Large intestine (tissue), 3 donors: Measurements from ENCODE around the gene NPY4R2. TPM values are rescaled to one million over a fixed set of nuclear protein-coding genes. Genes with fewer than 3 reads are reported as not detected.
"Not testable (repeated sequence)": the region's sequence is repeated elsewhere in the genome, so short reads cannot be mapped to it uniquely, and the experiment has no call there.

Experiments
- DNase-seq, 2 donors: peaks; one replicate each; pipeline versions ENCODE4 v3.0.0 to v3.0.0-alpha.2; 2013
- H3K27ac ChIP-seq: one replicate; pipeline ENCODE4 v1.5.1; 2013; ENCODE audit warnings: low read length
- H3K27me3 ChIP-seq: 2 replicates; pipeline ENCODE4 v1.6.1; 2013; ENCODE audit warnings: low read length; ENCODE audit not compliant: control insufficient read depth, insufficient read depth
- H3K36me3 ChIP-seq: 2 replicates; pipeline ENCODE4 v1.6.1; 2013; ENCODE audit warnings: low read length; ENCODE audit not compliant: control insufficient read depth, insufficient read depth
- H3K4me1 ChIP-seq: one replicate; pipeline ENCODE4 v1.6.1; 2013; ENCODE audit warnings: low read length; ENCODE audit not compliant: control insufficient read depth, insufficient read depth
- H3K4me3 ChIP-seq: one replicate; pipeline ENCODE4 v1.5.1; 2013; ENCODE audit warnings: low read length
- H3K9me3 ChIP-seq: one replicate; pipeline ENCODE4 v1.6.1; 2013; ENCODE audit warnings: mild to moderate bottlenecking, low read depth, low read length, moderate library complexity; ENCODE audit not compliant: control insufficient read depth
- WGBS: methylation state at CpG from one replicate; pipeline ENCODE4 v1.1.5; 2013; ENCODE audit warnings: low lambda C conversion rate; ENCODE audit not compliant: insufficient coverage; 5-methylcytosine and 5-hydroxymethylcytosine counted together
- polyA plus RNA-seq: library from polyadenylated mRNA; unstranded; fragments of 120-200 nt; gene quantifications from one replicate; pipeline ENCODE4 v1.2.1, GENCODE V29; 2013

Gene NPY4R2
- polyA plus RNA-seq, 1 donor: 0.79 TPM

DNA sequence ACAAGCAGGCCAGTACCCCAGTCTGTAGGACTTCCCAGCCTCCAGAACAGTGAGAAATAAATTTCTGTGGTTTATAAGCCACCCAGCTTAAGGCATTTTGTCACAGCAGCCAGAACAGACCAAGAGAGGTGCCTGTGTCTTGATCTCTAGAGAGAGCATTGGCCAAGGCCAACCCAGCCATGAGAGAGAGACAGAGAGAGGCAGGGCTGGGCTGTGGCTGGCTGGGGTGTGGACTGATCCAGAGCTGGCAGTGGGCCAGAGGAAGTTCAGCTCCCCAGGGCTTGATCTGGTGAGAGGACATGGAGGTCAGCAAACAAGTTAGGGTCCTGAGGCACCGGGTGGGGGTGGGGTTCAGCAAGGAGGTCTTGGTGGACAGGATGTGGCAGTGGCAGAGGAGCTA, 14.4 kb downstream of the NPY4R2 start:
- not testable (repeated sequence) for DNase-seq, H3K9me3 ChIP-seq, H3K27ac ChIP-seq, H3K4me3 ChIP-seq, H3K4me1 ChIP-seq, H3K27me3 ChIP-seq, H3K36me3 ChIP-seq
- no CpG with 5 or more reads among the region's 1 CpG for WGBS

DNA sequence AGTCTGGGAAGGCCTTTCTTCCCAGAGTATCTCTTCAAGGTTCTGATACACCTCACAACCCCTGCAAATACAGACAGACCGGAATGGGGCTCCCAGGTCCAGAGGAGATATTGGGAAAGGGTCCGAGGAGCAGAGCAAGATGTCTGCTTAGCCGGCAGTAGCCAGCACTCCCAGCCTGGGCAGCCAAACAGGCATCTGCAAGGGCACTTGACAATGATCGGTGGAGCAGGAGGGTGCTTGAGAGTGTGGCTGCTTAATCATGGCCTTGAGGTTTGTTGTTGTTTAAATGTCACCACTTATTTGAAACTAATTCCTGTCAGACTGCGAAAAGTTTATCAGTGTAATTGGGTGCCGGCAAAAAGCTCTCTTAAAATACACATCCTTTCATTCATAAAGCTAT, 15.0 kb downstream of the NPY4R2 start:
- H3K27me3 ChIP-seq, H3K36me3 ChIP-seq, H3K9me3 ChIP-seq, H3K27ac ChIP-seq, H3K4me1 ChIP-seq, DNase-seq, H3K4me3 ChIP-seq: not testable (repeated sequence)
- WGBS: no CpG with 5 or more reads among the region's 6 CpGs

DNA sequence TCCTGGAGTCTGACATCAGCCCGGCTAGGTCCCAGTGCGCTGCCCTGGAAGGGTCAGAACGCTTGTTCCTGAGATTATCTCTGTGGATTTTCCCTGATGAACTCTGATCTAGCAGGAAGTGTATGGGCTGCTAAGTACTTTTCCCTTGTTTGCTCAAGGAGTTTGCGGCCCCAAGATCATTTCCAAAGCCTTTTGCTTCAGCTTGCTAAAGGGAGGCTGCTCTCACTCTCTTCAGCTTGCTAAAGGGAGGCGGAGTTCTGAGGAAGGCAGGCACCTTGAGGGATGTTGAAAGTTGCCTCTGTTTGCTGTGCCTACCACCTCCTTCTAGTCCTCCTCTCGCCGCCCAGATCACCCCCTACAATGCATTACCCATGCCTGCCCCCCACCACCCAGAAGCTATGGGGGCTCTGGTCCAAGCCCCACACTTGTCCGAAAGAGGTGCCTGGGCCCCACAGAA, 18.3 kb downstream of the NPY4R2 start:
- not testable (repeated sequence) for H3K36me3 ChIP-seq, H3K4me3 ChIP-seq, H3K4me1 ChIP-seq, H3K9me3 ChIP-seq, H3K27me3 ChIP-seq
- no CpG with 5 or more reads among the region's 8 CpGs for WGBS
- peak in 1 of 2 donors; percentile 71 for DNase-seq
- peak overlapping the region; percentile 39 for H3K27ac ChIP-seq

DNA sequence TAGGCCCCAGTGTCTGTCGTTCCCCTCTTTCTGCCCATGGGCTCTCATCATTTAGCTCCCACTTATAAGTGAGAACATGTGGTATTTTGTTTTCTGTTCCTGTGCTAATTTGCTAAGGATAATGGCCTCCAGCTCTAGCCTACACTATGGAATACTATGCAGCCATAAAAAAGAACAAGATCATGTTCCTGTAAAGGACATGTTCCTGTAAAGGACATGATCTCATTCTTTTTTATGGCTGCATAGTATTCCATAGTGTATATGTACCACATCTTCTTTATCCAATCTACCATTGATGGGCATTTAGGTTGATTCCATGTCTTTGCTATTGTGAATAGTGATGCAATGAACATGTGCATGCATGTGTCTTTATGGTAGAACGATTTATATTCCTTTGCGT, 19.2 kb downstream of the NPY4R2 start:
- not testable (repeated sequence) for DNase-seq, H3K9me3 ChIP-seq, H3K27ac ChIP-seq, H3K27me3 ChIP-seq, H3K36me3 ChIP-seq, H3K4me1 ChIP-seq, H3K4me3 ChIP-seq
- WGBS: no CpG with 5 or more reads among the region's 3 CpGs

DNA sequence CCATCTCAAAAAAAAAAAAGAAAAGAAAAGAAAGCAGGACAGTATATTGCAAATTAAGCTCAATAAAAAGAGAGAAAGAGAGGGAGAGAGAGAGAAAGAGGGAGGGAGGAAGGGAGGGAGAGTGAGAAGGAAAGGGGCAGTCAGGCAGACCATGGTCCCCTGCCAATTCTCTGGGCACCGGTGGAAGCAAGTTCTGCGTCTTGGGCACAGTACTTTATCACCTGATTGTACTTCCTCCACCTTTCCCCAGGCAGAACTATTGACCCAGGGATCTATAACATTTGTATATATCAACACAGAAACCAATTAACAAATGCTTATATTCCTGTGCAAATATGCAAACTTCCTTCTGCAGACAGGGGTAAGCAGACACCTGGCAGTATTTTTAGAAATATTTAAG, 22.4 kb downstream of the NPY4R2 start:
- not testable (repeated sequence) for H3K4me1 ChIP-seq, H3K36me3 ChIP-seq, H3K27ac ChIP-seq, H3K4me3 ChIP-seq, DNase-seq, H3K27me3 ChIP-seq, H3K9me3 ChIP-seq
- no CpG with 5 or more reads among the region's 2 CpGs for WGBS

DNA sequence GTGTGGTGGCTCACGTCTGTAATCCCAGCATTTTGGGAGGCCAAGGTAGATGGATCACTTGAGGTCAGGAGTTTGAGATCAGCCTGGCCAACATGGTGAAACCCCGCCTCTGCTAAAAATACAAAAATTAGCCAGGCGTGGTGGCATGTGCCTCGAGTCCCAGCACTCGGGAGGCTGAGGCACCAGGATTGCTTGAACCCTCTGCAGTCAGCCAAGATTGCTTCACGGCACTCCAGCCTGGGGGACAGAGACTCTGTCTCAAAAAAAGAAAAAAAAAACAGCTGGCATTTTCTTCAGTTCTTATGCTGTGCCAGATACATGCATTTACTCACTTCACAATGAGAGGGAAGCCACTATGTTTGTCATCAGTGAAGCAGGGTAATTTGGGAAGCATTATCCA, 22.9 kb downstream of the NPY4R2 start:
- not testable (repeated sequence) for DNase-seq, H3K4me1 ChIP-seq, H3K36me3 ChIP-seq, H3K4me3 ChIP-seq, H3K9me3 ChIP-seq, H3K27me3 ChIP-seq, H3K27ac ChIP-seq
- 80% methylated on average over 1 of the region's 6 CpGs for WGBS

DNA sequence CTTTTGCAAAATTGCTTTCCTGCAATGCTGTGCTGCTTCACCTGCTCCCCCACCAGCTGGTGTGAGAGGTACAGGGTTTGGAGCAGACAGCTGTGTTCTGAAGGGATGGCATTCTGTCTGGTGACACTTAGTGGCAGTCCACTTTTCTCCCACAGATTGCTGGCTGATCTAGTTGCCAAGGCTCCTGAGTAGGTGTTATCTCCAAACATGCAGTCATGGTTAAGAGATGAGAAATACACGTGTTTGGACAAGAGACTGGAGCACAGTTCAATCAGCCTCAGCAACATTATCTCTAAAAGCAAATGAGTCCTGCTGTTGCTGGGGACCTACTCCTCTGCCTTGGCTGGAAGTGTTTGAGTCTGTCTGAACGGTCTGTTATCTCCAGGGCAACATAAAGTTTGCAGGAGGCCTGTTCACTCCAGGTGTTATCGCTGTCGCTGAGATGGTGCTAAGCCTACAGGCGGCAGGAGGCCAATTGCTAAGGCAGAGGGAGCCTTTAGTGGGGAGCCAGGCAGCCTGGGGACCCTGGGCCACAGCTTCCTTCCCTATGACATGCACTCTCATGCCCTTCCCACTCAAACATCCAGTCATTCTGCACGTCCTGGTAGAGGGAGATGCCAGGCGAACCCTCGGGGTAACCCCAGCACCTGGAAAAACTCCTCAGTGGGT, 24.0 kb downstream of the NPY4R2 start:
- H3K4me3 ChIP-seq, H3K9me3 ChIP-seq, H3K27me3 ChIP-seq, H3K27ac ChIP-seq, H3K36me3 ChIP-seq, H3K4me1 ChIP-seq: not testable (repeated sequence)
- DNase-seq: peak; percentile 62 to 92
- WGBS: no CpG with 5 or more reads among the region's 8 CpGs

DNA sequence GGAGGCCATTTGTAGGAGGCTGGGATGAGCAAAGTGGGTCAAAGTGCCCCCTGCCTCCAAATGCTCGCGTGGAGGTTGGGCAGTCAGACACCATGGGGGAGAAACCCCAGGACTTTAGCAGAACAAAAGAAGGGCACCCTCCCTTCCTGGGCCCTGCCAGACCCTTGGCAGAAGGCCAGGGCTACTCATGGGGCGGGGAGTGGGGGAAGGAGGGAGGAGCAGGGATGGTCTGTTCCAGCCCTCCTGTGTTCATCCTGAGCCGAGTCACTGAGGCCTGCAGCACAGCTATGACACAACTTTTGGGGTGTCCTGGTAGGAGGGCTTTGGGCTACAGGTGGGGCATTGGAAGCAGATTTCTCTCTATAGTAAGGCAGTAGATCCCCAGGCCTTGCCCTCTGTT, 24.9 kb downstream of the NPY4R2 start:
- DNase-seq: not testable (repeated sequence)

DNA sequence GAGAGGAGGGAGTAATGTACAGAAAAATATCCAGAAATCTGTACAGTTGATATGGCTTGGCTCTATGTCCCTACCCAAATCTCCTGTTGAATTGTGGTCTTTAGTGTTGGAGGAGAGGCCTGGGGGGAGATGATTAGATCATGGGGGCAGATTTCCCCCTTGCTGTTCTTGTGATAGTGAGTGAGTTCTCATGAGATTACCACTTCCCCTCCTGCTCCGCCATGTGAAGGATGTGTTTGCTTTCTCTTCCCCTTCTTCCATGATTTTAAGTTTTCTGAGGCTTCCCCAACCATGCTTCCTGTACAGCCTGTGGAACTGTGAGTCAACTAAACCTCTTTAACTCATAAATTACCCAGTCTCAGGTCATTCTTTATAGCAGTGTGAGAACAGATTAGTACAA, 29.0 kb downstream of the NPY4R2 start:
- 100% methylated on average over 1 of the region's 1 CpG for WGBS
- not testable (repeated sequence) for H3K4me3 ChIP-seq, DNase-seq, H3K9me3 ChIP-seq, H3K27me3 ChIP-seq, H3K27ac ChIP-seq, H3K4me1 ChIP-seq, H3K36me3 ChIP-seq

More for the DNA sequence above, 24.9 kb downstream of the NPY4R2 start:
- not testable (repeated sequence) for H3K27me3 ChIP-seq, H3K4me3 ChIP-seq, H3K9me3 ChIP-seq, H3K36me3 ChIP-seq, H3K27ac ChIP-seq, H3K4me1 ChIP-seq
- no CpG with 5 or more reads among the region's 4 CpGs for WGBS

DNA sequence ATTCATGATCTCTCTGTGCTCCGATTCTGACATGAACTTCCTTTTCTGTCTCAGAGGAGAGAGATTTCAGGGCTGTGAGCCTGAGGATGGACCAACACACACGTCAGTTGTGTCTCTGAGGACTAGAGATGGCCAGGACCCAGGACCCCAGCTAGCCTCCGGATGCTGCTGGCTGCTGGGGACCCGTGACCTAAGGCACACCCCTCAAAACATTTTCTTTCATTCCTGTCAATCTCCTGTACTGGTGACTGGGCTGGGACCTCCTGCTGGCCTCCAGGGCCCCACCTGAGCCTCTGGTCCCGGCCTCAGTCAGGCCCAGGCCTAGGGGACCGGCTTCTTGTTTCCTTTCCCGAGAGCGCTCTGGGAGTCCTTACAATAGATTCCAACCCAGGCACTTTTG, 38.7 kb downstream of the NPY4R2 start:
- H3K4me1 ChIP-seq, DNase-seq: not testable (repeated sequence)
- WGBS: no CpG with 5 or more reads among the region's 8 CpGs

DNA sequence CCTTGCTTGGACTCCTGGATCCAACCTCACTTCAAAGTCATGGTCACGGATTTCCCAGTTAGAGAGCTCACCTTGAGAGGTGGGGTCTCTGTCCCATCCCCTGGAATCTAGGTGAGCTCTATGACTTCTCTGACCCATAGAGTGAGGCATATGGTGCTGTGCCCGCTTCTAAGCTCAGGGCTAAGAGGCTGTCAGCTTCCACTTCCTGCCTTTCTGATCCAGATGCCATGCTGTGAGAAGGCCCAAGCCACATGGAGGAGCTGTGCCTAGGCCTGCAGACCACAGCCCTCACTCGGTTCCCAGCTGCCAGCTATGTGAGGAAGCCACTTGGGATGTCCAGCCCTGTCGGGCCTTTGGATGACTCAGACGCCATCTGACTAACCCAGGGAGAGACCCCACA, 41.2 kb downstream of the NPY4R2 start:
- not testable (repeated sequence) for H3K4me3 ChIP-seq, H3K9me3 ChIP-seq, H3K4me1 ChIP-seq, H3K27me3 ChIP-seq, H3K36me3 ChIP-seq, DNase-seq, H3K27ac ChIP-seq
- WGBS: no CpG with 5 or more reads among the region's 5 CpGs

More for the DNA sequence above, 38.7 kb downstream of the NPY4R2 start:
- not testable (repeated sequence) for H3K36me3 ChIP-seq, H3K9me3 ChIP-seq, H3K27me3 ChIP-seq, H3K4me3 ChIP-seq, H3K27ac ChIP-seq
